NCI-H69 (cell line): ENCODE measurements around the gene CCT4.
"Not testable (repeated sequence)": the region's sequence is repeated elsewhere in the genome, so short reads cannot be mapped to it uniquely, and the experiment has no call there.

Experiments used
- DNase-seq: peaks from one replicate; lab custom pipeline; 2025; lab: John Stamatoyannopoulos, UW

The CCT4 gene

DNA sequence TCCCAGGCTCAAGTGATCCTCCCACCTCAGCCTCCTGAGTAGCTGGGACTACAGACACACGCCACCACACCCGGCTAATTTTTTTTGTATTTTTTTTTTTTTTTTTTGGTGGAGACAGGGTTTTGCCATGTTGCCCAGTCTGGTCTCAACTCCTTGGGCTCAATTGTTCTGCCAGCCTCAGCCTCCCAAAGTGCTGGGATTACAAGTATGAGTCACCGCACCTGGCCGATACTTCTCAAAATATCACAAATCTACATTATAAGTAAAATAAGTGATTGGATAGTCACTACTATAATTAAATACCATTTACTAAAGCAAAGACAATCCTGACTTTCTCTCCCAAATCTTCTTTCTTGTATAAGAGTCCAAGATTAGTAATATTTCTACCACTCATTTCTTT lies 9.1 kb downstream of the CCT4 start:
- DNase-seq: not testable (repeated sequence)

DNA sequence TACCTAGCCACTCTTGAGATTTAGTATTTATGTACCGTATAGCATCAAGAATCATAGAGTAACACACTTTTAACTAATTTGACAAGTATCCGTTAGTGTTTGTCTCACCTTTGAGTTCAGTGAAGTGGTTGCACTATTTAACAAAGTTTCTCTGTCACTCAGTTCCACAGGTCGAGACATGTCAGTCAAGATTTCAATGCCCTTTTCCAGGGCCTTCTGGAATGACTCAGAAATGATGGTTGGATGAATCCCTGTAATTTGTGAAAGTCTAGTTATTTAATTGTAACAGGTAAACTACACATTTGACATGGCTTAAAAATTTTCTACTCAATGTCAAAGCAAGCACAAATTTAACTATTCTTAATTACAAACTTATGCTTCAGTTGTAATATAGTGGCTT lies 9.7 kb downstream of the CCT4 start:
- DNase-seq: no peak

DNA sequence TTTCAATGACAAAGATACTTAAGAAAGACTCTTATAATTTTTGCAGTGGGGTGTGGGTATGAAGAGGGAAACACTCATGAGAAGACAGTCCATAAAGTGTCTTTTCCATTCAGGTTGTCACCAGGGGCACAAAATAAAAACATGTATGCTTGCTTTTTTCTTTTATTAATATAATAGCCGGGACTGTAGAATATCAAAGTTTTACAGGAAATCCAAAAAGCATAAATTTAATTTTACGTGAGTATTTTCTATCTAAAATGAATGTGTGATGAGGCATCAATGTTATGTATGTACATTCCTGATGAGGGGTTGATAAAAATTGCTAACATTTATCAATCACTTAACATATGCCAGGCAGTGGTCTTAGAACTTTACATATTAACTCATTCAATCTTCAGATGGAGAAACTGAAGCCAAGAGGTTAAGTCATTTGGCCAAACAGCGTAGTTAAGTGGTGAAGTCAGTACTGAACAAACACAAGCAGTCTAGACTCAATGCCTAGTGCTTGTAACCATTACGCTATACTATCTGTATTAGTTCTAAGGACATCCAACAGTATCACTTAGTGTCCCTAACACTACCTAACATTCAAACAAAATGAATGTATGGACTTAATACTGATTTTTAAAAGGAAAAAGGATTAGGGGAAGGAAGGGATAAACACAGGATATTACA lies 10.7 kb downstream of the CCT4 start:
- no peak for DNase-seq

DNA sequence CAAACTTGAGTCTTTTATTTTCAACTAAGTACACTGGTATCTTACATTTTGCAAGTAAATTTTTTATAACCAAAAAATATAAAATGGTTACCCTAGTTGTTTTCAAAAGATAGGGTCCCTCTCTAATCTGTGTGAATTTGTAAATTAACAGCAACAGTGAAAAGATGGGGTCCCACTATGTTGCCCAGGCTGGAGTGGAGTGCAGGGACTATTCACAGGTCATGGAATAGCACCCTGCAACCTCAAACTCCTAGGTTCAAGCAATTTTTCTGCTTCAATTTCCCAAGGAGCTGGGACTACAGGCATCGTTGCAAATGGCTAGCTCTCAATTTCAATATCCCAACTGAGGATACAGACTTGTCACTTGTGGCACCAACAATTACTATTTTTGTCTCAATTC lies 12.1 kb downstream of the CCT4 start:
- DNase-seq: no peak

DNA sequence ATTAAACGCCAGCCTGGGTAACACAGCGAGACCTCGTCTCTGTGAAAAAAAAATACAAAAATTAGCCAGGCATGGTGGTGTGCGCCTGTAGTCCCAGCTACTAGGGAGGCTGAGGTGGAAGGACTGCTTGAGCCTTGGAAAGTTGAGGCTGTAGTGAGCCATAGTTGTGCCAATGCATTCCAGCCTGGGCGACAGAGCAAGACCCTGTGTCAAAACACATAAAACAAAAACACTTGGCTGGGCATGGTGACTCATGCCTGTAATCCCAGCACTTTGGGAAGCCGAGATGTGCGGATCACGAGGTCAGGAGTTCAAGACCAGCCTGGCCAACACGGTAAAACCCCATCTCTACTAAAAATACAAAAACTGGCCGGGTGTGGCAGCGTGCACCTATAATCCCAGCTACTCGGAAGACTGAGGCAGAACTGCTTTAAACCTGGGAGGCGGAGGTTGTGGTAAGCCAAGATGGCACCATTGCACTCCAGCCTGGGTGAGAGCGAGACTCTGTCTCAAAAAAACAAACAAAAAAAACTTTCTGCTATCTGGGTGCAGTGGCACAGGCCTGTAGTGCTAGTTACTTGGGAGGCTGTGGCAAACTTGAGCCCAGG lies 21.9 kb downstream of the CCT4 start:
- DNase-seq: not testable (repeated sequence)

DNA sequence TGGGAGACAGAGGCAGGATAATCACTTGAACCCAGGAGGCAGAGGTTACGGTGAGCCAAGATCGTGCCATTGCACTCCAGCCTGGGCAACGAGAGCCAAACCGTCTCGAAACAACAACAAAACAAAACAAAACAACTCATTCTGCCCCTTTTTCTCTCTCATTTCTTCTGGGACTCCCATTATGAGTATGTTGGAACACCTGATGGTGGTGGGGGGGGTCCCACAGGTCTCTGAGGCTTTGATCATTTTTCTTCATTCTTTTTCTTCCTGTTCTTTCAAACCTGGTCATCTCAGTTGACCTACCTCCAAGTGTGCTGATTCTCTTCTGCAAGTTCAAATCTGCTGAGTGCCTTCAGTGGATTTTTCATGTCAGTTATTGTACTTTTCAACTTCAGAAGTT lies 26.4 kb downstream of the CCT4 start:
- DNase-seq: no peak

DNA sequence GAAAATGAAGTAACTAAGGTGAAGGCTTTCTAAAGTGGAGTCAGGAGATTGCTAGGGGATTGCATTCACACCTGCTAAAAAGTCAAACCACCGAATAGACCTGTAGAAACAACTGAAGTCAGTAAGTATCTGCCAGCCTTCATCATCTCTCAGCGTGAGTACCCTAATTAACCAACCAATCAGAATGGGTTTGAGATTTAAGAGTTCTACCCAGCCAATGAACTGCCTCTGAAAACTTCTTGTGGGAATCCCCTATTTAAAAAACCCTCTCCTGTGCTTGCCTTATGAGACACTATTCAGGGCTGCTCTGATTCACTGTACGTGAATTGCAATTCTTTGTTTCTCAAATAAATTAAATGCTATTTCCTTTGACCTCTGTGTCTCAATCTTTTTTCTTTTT lies 31.2 kb downstream of the CCT4 start:
- DNase-seq: no peak

DNA sequence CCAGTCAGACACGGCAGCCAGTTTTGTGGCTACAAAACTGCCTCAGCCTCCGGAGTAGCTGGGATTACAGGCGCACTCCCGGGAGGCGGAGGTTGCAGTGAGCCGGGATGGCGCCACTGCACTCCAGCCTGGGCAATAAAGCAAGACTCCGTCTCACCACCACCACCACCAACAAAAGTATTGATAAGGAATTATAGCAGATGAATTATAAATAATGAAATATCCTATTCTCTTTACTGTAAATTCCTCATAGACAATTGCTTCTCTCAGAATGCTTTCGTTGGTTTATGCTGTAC lies 33.2 kb downstream of the CCT4 start:
- no peak for DNase-seq

DNA sequence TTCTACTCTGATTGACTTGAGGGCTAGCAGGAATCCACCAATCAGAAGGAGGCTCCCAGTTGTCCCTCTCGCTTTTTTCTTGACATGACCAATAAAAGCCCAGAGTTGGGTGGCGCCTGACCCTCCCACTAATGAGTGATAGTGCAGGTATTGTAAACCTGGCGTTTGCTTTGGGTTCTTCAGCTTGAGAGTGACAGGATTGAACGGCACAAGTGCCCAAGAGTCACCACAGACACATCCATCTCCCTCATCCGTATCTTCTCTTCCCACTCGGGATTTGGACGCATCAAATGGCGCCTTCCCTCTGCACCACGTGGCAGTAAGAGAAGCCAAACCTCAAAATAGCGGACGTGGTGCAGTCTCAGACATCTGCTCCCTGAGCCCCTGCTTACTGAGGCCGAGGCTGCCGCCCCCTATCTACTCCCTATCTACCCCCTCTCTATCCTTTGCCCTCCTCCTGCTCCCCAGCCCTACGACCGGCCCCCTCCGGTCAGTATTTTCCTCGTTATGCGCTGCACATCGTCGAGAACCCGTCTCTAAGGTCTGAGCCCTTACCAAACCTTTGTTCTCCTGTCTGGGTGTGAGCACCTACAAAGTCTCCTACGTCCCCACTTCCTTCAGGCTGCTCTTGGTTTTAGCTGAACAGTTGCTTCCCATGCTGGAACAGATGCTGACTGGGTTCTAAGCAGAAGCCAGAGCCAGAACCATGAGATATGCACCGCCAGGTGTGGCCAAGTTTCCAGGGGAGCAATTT lies 33.7 kb downstream of the CCT4 start:
- DNase-seq: peak; percentile 96

DNA sequence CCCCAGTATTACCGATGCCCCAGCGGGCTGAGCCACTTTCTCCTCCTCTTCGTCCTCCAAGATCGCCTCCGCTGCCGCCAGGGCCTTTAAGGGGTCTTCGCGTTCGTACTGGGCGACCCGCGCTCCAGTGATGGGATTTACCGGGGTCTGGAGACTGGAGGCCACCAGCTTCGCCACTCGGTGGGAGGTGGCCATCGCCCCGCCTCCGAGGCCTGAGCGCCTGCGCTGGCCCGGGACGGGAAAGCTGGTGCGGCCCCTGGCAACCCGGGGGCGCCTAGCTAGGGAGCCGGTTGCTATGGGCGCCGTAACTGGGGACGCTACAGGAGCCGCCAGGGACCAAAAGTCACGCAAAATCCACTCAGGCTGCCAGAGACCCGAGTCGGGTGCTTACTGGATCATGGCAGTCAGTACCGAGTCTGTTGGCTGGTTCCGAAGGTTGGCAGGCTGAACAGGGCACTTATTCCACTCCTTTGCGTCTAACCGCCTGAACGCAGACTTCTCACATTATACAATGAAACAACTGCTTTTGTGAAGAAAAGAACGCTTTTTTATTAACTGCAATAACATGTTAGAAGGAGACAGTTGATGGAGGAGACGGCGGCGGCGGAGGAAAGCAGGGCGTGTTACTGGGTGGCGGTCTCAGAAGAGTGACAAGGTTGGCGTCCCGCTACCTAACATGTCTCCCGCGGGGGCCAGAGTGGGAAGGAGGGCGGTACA lies 34.5 kb downstream of the CCT4 start, which contains the start of gene FAM161A:
Gene FAM161A (minus strand): TSS at position 214 of the 717 bp plus-strand sequence. CDS start 19 bp downstream, at position 195.
- DNase-seq: peak; percentile 92

DNA sequence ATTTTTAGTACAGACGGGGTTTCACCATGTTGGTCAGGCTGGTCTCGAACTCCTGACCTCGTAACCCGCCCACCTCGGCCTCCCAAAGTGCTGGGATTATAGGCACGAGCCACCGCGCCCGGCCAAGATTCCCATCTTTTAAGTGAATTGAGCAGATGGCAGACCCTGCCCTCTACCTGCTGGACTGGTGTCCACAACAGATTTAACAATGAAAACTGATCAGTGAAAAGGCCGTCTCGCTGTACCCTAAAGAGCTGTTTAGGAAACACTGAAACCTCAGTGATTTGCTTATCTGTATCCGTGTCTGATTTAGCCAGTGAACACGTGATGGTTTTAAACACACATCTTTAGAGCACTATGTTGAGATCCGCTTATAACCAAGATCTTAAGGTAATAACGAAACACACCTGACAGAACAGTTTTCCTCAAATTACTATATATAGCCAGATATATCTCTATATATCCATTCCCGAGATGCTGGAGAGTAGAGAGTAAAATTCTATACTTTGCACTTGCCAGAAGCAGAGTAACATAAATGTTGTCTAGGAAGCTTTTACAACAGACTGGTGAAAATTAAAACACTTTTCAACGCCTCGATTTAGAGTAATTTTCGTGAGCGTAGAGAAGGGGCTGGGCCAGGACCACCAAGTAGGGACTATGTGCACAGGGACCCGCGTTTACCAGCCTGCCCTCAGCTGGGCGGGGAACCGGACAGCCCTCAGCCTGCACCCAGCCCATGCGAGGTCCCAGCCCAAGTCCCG lies 35.2 kb downstream of the CCT4 start:
- DNase-seq: peak; percentile 78

DNA sequence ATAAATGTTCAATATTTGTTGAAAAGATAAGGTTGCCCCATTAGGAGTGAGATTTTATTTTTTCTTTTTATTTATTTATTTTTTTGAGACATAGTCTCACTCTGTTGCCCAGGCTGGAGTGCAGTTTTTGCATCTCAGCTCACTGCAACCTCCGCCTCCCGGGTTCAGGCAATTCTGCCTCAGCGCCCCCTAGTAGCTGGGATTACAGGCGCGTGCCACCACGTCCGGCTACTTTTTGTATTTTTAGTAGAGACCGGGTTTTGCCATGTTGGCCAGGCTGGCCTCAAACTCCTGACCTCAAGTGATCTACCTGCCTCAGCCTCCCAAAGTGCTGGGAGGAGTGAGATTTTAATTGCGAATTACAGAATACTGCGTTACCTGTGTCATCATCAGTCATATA lies 37.2 kb downstream of the CCT4 start:
- DNase-seq: not testable (repeated sequence)

DNA sequence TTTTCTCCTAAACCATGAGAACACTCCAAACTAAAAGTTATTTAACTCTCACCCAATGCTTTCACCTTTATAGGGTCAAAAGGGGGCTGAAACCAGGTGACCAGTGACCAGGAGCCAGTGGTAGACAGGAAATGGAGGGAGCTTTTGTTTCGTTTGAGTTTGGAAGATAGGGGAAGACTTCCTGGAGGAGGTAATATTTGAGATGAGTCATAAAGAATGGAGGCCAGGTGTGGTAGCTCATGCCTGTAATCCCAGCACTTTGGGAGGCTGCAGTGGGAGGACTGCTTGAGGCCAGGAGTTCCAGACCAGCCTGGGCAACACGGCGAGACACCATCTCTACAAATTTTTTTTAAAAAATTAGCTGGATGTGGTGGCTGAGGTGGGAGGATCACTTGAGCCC lies 43.1 kb downstream of the CCT4 start:
- DNase-seq: no peak

DNA sequence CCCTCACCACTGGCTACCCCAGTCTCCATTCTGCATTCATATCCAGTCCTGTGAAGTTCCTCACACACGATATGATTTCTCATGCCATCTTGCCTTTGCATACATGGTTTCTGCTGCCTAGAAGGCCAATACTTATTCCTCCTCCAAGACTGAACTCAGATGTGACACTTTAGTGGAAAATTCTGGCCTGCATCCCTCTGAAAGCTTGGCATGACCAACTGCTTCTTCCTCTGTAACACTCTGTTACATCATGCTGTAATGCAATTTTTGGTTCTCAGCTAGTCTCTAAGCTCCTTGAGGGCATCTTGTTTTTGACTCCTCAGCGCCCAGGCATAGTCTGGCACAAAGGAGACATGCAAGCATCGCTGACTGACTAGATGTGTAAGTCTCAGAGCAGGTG lies 47.2 kb downstream of the CCT4 start:
- no peak for DNase-seq

DNA sequence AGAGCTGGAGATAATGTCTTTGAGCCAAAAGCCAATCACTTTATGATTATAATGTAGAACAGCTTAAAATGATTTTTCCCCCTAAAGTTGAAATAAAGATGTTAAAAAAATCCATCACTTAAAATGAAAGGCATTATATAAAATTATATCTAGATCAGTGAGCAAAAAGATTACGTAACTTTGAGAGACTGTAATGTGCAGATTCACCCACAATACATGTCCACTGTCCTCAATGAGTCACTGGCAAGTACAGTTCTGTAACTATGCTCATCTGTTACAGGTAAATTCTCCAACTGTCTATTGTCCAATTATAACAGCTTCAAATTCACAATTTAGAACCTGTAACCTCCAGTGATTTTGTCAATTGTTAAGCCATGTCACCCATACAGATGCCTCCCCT lies 53.6 kb downstream of the CCT4 start:
- no peak for DNase-seq

DNA sequence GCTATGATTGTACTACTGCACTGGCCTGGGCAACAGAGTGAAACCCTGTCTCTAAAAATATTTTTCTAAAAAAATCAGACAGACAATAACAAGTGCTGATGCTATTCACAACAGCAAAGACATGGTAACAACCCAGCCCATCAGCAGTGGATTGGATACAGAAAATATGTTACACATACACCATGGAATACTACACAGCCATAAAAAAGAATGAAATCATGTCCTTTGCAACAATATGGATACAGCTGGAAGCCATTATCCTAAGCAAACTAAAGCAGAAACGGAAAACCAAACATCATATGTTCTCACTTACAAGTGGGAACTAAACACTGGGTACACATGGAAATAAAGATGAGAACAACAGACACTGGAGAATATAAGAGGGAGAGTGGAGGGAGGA lies 54.5 kb downstream of the CCT4 start:
- no peak for DNase-seq

DNA sequence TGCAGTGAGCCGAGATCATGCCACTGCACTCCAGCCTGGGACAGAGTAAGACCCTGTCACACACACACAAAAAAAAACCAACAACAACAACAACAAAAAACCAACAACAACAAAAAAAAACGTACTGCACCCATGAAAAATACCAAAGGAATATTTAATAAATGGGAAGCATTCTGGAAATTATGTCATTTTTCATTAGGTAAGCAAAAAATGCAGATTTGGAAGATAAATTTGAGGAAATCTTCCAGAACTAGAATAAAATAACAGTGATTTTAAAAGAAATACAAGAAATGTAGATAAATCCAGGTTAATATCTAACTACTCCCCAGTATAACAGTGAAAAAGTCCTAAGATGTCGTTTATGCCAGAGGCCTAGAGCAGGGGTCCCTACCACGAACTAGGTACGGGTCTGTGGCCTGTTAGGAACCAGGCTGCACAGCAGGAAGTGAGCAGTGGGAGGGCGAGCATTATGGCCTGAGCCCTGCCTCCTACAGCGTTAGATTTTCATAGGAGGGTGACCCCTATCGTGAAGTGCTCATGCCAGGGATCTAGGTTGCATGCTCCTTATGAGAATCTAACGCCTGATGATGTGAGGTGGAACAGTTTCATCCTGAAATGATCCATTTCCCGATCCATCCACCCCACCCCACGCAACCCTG lies 56.1 kb downstream of the CCT4 start:
- DNase-seq: no peak

DNA sequence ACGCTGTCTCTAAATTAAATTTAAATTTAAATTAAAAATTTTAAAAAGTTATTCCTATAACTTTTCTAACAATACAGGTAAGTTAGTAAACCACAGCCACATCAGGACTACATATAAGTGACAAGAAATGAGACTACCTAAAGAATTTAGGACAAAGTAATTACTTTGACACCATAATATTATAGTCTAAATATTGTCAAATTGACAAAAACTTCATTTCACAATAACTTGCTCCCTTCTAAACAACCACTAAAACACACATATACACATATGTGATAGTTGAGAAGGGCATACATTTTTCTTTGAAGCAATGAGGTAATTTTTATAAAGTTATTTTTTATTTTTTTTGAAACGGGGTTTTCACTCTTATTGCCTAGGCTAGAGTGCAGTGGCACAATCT lies 66.2 kb downstream of the CCT4 start:
- no peak for DNase-seq
